IMR-90 (cell line): ENCODE data around the gene NOL8. TPM values are rescaled to one million over a fixed set of nuclear protein-coding genes. Genes with fewer than 3 reads are reported as not detected.

Experiments used
- ATAC-seq: fragments of 200-7000 bp; cut with Tn5 transposase; 2 replicates; pipeline ENCODE4 v1.9.1; 2020; ENCODE audit warnings: low read depth, mild to moderate bottlenecking, moderate library complexity
- BruUV-seq: library from RNA; stranded (reverse); fragments of 400-500 nt; replicated peaks from 2 replicates; lab custom pipeline; 2021; lab: Mats Ljungman, UMichigan
- CTCF ChIA-PET: fragments of 300-600 bp; formaldehyde crosslinking; extraction: SDS; loops from one replicate; lab custom pipeline; 2021; ENCODE audit warnings: antibody characterized with exemption; lab: Yijun Ruan, JAX
- POLR2A ChIA-PET: fragments of 300-600 bp; sonication (Branson Sonifier 250); formaldehyde crosslinking; loops from one replicate; lab custom pipeline; 2022; ENCODE audit warnings: antibody characterized with exemption; ENCODE audit not compliant: unreplicated experiment; lab: Charles Lee
- DNase-seq: peaks from one replicate; pipeline ENCODE4 v3.0.0; 2013
- H2AFZ ChIP-seq: replicated peaks from 2 replicates; pipeline ENCODE3; 2013; ENCODE audit warnings: low read length, mild to moderate bottlenecking; ENCODE audit not compliant: poor library complexity
- H2AK5ac ChIP-seq: 2 replicates; pipeline ENCODE4 v1.6.1; 2013; ENCODE audit warnings: low read depth, low read length, inconsistent platforms
- H2AK9ac ChIP-seq: replicated peaks from 2 replicates; pipeline ENCODE3; 2013; ENCODE audit warnings: mild to moderate bottlenecking, low read depth, low read length, moderate library complexity; ENCODE audit not compliant: poor library complexity
- H2BK120ac ChIP-seq: 2 replicates; pipeline ENCODE4 v1.6.1; 2013; ENCODE audit warnings: low read depth, low read length, inconsistent platforms
- H2BK15ac ChIP-seq: 3 replicates; pipeline ENCODE4 v1.6.1; 2013; ENCODE audit warnings: low read depth, low read length, inconsistent platforms
- H2BK20ac ChIP-seq: 2 replicates; pipeline ENCODE4 v1.6.1; 2013; ENCODE audit warnings: low read depth, mild to moderate bottlenecking, inconsistent platforms, low read length, moderate library complexity
- H2BK5ac ChIP-seq: 2 replicates; pipeline ENCODE4 v1.6.1; 2013; ENCODE audit warnings: mild to moderate bottlenecking, low read depth, low read length, inconsistent platforms; ENCODE audit not compliant: poor library complexity, severe bottlenecking
- H3K14ac ChIP-seq: replicated peaks from 2 replicates; pipeline ENCODE4 v1.6.1; 2013; ENCODE audit warnings: low read depth, low read length, inconsistent platforms
- H3K18ac ChIP-seq: 2 replicates; pipeline ENCODE4 v1.6.1; 2013; ENCODE audit warnings: low read depth, low read length, control low read depth
- H3K23ac ChIP-seq: 2 replicates; pipeline ENCODE4 v1.6.1; 2013; ENCODE audit warnings: low read depth, low read length, inconsistent platforms
- H3K27ac ChIP-seq: 2 replicates; pipeline ENCODE4 v1.5.1; 2013; ENCODE audit warnings: mild to moderate bottlenecking, control low read depth, low read length; ENCODE audit not compliant: insufficient read depth
- H3K27me3 ChIP-seq: 2 replicates; pipeline ENCODE4 v1.6.1; 2013; ENCODE audit warnings: low read length; ENCODE audit not compliant: control insufficient read depth, insufficient read depth
- H3K36me3 ChIP-seq: 2 replicates; pipeline ENCODE4 v1.6.1; 2013; ENCODE audit warnings: low read length, mixed read lengths; ENCODE audit not compliant: control insufficient read depth, insufficient read depth
- H3K4ac ChIP-seq: 2 replicates; pipeline ENCODE4 v1.6.1; 2013; ENCODE audit warnings: low read depth, low read length, inconsistent platforms
- H3K4me1 ChIP-seq: 2 replicates; pipeline ENCODE4 v1.6.1; 2013; ENCODE audit warnings: low read length, mixed read lengths; ENCODE audit not compliant: control insufficient read depth, insufficient read depth
- H3K4me2 ChIP-seq: 2 replicates; pipeline ENCODE4 v1.6.1; 2013; ENCODE audit warnings: low read depth, mild to moderate bottlenecking, control low read depth, low read length, moderate library complexity
- H3K4me3 ChIP-seq: 2 replicates; pipeline ENCODE4 v1.5.1; 2013; ENCODE audit warnings: low read depth, mild to moderate bottlenecking, control low read depth, low read length, moderate library complexity; ENCODE audit not compliant: insufficient read depth
- H3K56ac ChIP-seq: 2 replicates; pipeline ENCODE4 v1.6.1; 2013; ENCODE audit warnings: low read length, inconsistent platforms; ENCODE audit not compliant: insufficient read depth; ENCODE audit errors: extremely low read depth
- H3K79me1 ChIP-seq, 2 experiments: 2 replicates each; pipeline ENCODE4 v1.6.1; 2013; ENCODE audit warnings: low read length in 2 of 2, inconsistent platforms in 1 of 2, low read depth in 1 of 2
- H3K9ac ChIP-seq: 2 replicates; pipeline ENCODE4 v1.6.1; 2013; ENCODE audit warnings: low read depth, low read length, control low read depth
- H3K9me1 ChIP-seq: 2 replicates; pipeline ENCODE4 v1.6.1; 2013; ENCODE audit warnings: low read length, inconsistent platforms; ENCODE audit not compliant: insufficient read depth
- H3K9me3 ChIP-seq: 2 replicates; pipeline ENCODE4 v1.6.1; 2013; ENCODE audit warnings: low read length; ENCODE audit not compliant: control insufficient read depth, insufficient read depth
- H4K20me1 ChIP-seq: 2 replicates; pipeline ENCODE4 v1.6.1; 2013; ENCODE audit warnings: low read length, inconsistent platforms; ENCODE audit not compliant: insufficient read depth
- H4K5ac ChIP-seq: 2 replicates; pipeline ENCODE4 v1.6.1; 2013; ENCODE audit warnings: mild to moderate bottlenecking, low read depth, low read length, control low read depth
- H4K8ac ChIP-seq, 2 experiments: 2 replicates each; pipeline ENCODE4 v1.6.1; 2013; ENCODE audit warnings: low read depth in 2 of 2, low read length in 2 of 2, control low read depth in 1 of 2, inconsistent platforms in 1 of 2
- H4K91ac ChIP-seq: 2 replicates; pipeline ENCODE4 v1.6.1; 2013; ENCODE audit warnings: low read depth, low read length, inconsistent platforms; ENCODE audit not compliant: insufficient read depth
- CEBPB ChIP-seq: IDR thresholded peaks from 2 replicates; pipeline ENCODE4 v1.6.1; 2012; ENCODE audit warnings: low read depth, low read length, improper control_type of control experiment
- MAFK ChIP-seq: IDR thresholded peaks from 2 replicates; pipeline ENCODE4 v1.6.1; 2012; ENCODE audit warnings: low read depth, low read length, improper control_type of control experiment
- NFE2L2 ChIP-seq: fragments of 150-350 bp; IDR thresholded peaks from 2 replicates; pipeline ENCODE4 v1.6.1; 2016; ENCODE audit warnings: low read depth, mild to moderate bottlenecking, low read length
- POLR2A ChIP-seq: IDR thresholded peaks from 2 replicates; pipeline ENCODE4 v1.6.1; 2012; ENCODE audit warnings: mild to moderate bottlenecking, low read depth, low read length
- RCOR1 ChIP-seq: IDR thresholded peaks from 2 replicates; pipeline ENCODE4 v1.6.1; 2012; ENCODE audit warnings: mild to moderate bottlenecking, low read length, improper control_type of control experiment; ENCODE audit not compliant: insufficient replicate concordance
- SMC3 ChIP-seq: fragments of 150-350 bp; IDR thresholded peaks from 2 replicates; pipeline ENCODE4 v1.6.1; 2016; ENCODE audit warnings: low read depth, mild to moderate bottlenecking, antibody characterized with exemption, low read length, moderate library complexity
- WGBS, 2 experiments: methylation state at CpG; one replicate each; pipeline versions ENCODE4 v1.1.5 to v1.1.7; 2013; ENCODE audit warnings: missing lambda C conversion rate in 2 of 2; ENCODE audit not compliant: insufficient read length in 1 of 2; ENCODE audit errors: extremely low coverage in 2 of 2; 5-methylcytosine and 5-hydroxymethylcytosine counted together
- dilution Hi-C: fragments of 300-500 bp; cut with HindIII; formaldehyde crosslinking; loops from one replicate; pipeline ENCODE4 v1.14.3; 2018; ENCODE audit warnings: low sequenced_read_pairs; ENCODE audit not compliant: unreplicated experiment
- in situ Hi-C: fragments of 300-500 bp; cut with MboI; formaldehyde crosslinking; loops from 3 replicates; pipeline ENCODE4 v1.14.3; 2019; ENCODE audit warnings: low sequenced_read_pairs, inconsistent platforms, mixed read lengths
- intact Hi-C: fragments of 100-400 bp; cut with micrococcal nuclease; formaldehyde crosslinking; loops from 2 replicates; pipeline ENCODE4 v1.10.0; 2022
- polyA plus RNA-seq, 3 experiments: library from polyadenylated mRNA; depleted of rRNA; stranded (reverse); fragments of >200 nt; gene quantifications; 2 replicates each; pipeline ENCODE4 v1.2.3, GENCODE V29; 2012; ENCODE audit warnings: low replicate concordance in 1 of 3
- total RNA-seq: library from RNA; depleted of rRNA; stranded (reverse); fragments of >200 nt; gene quantifications from 2 replicates; pipeline ENCODE4 v1.2.3, GENCODE V29; 2012
- TF ChIP-seq, protein P1 (sequence below): fragments of 150-350 bp; IDR thresholded peaks from 2 replicates; pipeline ENCODE4 v1.6.1; 2017; ENCODE audit warnings: mild to moderate bottlenecking, antibody characterized with exemption, low read length, low read depth

Gene NOL8
- total and polyA plus RNA-seq, 2 of the 4 experiments (the other 2 are of a cell fraction): 10.1 to 18.3 TPM

GRCh38 chr9:92297611-92298010, 27.5 kb downstream of the NOL8 start:
- Histone ChIP-seq H3K27ac (no peak overlapping the region), H2AFZ (no peak overlapping the region), H3K79me1 (peaks cover 2 to 13% of the 10 kb centered on the region in 2 experiments), H3K27me3 (no peaks in the 10 kb centered on the region), H3K4me2 (no peak overlapping the region), H2BK15ac (no peak overlapping the region), H3K56ac (no peak overlapping the region), H2AK5ac (no peak overlapping the region), H2BK20ac (no peak overlapping the region), H4K91ac (no peak overlapping the region), H2AK9ac (no peak overlapping the region), H3K4ac (no peak overlapping the region), H2BK120ac (no peak overlapping the region), H3K23ac (no peak overlapping the region), H3K9ac (no peak overlapping the region), H2BK5ac (no peak overlapping the region), H3K36me3 (peaks cover 18% of the 10 kb centered on the region), H4K5ac (no peak overlapping the region), H4K20me1 (no peaks in the 10 kb centered on the region), H3K18ac (no peak overlapping the region), H3K14ac (no peak overlapping the region), H3K4me3 (no peak overlapping the region), H3K4me1 (peaks cover 4% of the 10 kb centered on the region), H3K9me3 (no peaks in the 10 kb centered on the region), H4K8ac (no peak overlapping the region), H3K9me1 (no peaks in the 10 kb centered on the region; the same call in 1 of the 2 replicates)
- in situ Hi-C loops (loop anchor here (10.0 kb wide), 1 partner anchor 163 kb away; no protein-coding TSS in a partner anchor), intact Hi-C loops (no loop called here), dilution Hi-C loops (no loop called here)
- DNase-seq (no peak), ATAC-seq (no peak)
- no CpG with 5 or more reads among the region's 3 CpGs for WGBS, 2 experiments
- BruUV-seq: no TSS peak
- CTCF ChIA-PET: no interaction called here
- POLR2A ChIA-PET: no interaction called here
- TF ChIP-seq CEBPB (no peak), MAFK (no peak), RCOR1 (no peak), NFE2L2 (no peak), POLR2A (no peak), SMC3 (no peak)
- TF ChIP-seq, protein P1, sequence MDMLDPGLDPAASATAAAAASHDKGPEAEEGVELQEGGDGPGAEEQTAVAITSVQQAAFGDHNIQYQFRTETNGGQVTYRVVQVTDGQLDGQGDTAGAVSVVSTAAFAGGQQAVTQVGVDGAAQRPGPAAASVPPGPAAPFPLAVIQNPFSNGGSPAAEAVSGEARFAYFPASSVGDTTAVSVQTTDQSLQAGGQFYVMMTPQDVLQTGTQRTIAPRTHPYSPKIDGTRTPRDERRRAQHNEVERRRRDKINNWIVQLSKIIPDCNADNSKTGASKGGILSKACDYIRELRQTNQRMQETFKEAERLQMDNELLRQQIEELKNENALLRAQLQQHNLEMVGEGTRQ: no peak
